A673 (cell line): Measurements from ENCODE around the gene SH3RF1. TPM values are rescaled to one million over a fixed set of nuclear protein-coding genes. Genes with fewer than 3 reads are reported as not detected.

Source experiments
- BruUV-seq: library from RNA; stranded (reverse); fragments of 400-500 nt; replicated peaks from 2 replicates; lab custom pipeline; 2021; lab: Mats Ljungman, UMichigan
- CTCF ChIA-PET: fragments of 300-600 bp; sonication (Branson Sonifier 250); formaldehyde crosslinking; loops from one replicate; lab custom pipeline; 2022; ENCODE audit warnings: antibody characterized with exemption; lab: Charles Lee
- POLR2A ChIA-PET: fragments of 300-600 bp; sonication (Branson Sonifier 250); formaldehyde crosslinking; loops from one replicate; lab custom pipeline; 2022; ENCODE audit warnings: antibody characterized with exemption; ENCODE audit not compliant: low non-redundant PET; lab: Charles Lee
- DNase-seq: peaks from one replicate; pipeline ENCODE4 v3.0.0-alpha.2; 2015; ENCODE audit warnings: low spot score
- H3K27ac ChIP-seq: fragments of 200-600 bp; sonication (generic); 2 replicates; pipeline ENCODE4 v1.5.1; 2016; ENCODE audit warnings: mixed run types, low read depth, mild to moderate bottlenecking, mixed read lengths, antibody characterized with exemption, low read length; ENCODE audit not compliant: poor library complexity, severe bottlenecking
- H3K27me3 ChIP-seq: fragments of 200-600 bp; sonication (generic); replicated peaks from 2 replicates; pipeline ENCODE4 v1.6.1; 2017; ENCODE audit warnings: mixed run types, low read depth, mild to moderate bottlenecking, mixed read lengths, antibody characterized with exemption, low read length; ENCODE audit not compliant: insufficient read depth, poor library complexity
- H3K36me3 ChIP-seq: fragments of 200-600 bp; sonication (generic); 2 replicates; pipeline ENCODE4 v1.6.1; 2016; ENCODE audit warnings: mixed run types, mild to moderate bottlenecking, mixed read lengths, antibody characterized with exemption, low read length; ENCODE audit not compliant: insufficient read depth, poor library complexity, severe bottlenecking
- H3K4me1 ChIP-seq: fragments of 200-600 bp; sonication (generic); 2 replicates; pipeline ENCODE4 v1.6.1; 2017; ENCODE audit warnings: mixed run types, mild to moderate bottlenecking, mixed read lengths, antibody characterized with exemption, low read length; ENCODE audit not compliant: insufficient read depth, poor library complexity, severe bottlenecking
- H3K4me3 ChIP-seq: fragments of 200-600 bp; sonication (generic); 2 replicates; pipeline ENCODE4 v1.5.1; 2016; ENCODE audit warnings: low read depth, mixed run types, mild to moderate bottlenecking, mixed read lengths, low read length; ENCODE audit not compliant: poor library complexity, severe bottlenecking
- H3K9me3 ChIP-seq: fragments of 200-600 bp; sonication (generic); 2 replicates; pipeline ENCODE4 v1.6.1; 2016; ENCODE audit warnings: mixed run types, low read depth, mild to moderate bottlenecking, mixed read lengths, antibody characterized with exemption, low read length; ENCODE audit not compliant: poor library complexity, severe bottlenecking
- EZH2 ChIP-seq: fragments of 200-600 bp; sonication (generic); IDR thresholded peaks from 2 replicates; pipeline ENCODE4 v1.6.1; 2017; ENCODE audit warnings: borderline replicate concordance, low read depth, mild to moderate bottlenecking, mixed read lengths, antibody characterized with exemption, low read length; ENCODE audit not compliant: poor library complexity, severe bottlenecking
- intact Hi-C: fragments of 100-400 bp; cut with micrococcal nuclease; formaldehyde crosslinking; loops from one replicate; pipeline ENCODE4 v1.10.0; 2022; ENCODE audit not compliant: unreplicated experiment
- total RNA-seq: library from RNA; stranded (reverse); gene quantifications from 2 replicates; pipeline ENCODE4 v1.2.3, GENCODE V29; 2021
- TF ChIP-seq, protein P1 (sequence below): fragments of 300-800, 200-600 bp; sonication (generic); conservative IDR thresholded peaks from 2 replicates; pipeline ENCODE4 v1.5.1; 2017; ENCODE audit warnings: low read depth, mild to moderate bottlenecking, antibody characterized with exemption, low read length, moderate library complexity, mixed read lengths

SH3RF1 gene
- total RNA-seq, 1 experiment from 2014 or later: 15.3 TPM

DNA sequence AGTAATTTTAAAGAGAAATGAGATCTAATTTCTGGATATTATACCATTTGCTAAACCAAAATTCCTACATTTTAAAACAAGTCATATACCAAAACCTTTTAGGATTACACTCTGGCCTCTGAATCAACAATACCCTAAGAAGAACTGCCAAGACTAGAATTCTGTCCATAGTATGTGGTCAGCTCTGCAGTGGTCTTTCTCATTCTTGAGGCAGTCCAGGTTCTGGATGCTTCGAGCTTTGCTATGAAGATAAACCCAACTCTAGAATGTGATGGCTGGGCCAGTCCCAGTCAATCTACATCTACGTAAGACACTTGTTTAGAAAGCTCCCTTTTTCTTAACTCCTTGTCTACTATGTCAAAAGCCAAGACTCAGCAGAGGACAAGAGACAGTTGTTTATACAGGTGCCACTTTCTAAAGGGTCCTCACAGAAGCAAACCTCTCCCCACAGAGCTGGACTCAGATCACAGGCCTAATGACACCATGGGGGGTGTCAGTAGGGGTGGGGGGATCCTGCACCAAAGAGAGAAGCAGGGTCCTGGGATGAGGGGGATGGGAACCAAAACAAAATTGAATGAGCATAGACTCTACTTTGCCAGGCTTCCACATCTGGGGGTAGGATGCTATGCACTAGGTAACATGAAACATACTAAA is 63.2 kb downstream of the SH3RF1 start:
- DNase-seq: no peak
- no peak overlapping the region for H3K4me3 ChIP-seq
- no peak for TF ChIP-seq EZH2
- TF ChIP-seq, protein P1, sequence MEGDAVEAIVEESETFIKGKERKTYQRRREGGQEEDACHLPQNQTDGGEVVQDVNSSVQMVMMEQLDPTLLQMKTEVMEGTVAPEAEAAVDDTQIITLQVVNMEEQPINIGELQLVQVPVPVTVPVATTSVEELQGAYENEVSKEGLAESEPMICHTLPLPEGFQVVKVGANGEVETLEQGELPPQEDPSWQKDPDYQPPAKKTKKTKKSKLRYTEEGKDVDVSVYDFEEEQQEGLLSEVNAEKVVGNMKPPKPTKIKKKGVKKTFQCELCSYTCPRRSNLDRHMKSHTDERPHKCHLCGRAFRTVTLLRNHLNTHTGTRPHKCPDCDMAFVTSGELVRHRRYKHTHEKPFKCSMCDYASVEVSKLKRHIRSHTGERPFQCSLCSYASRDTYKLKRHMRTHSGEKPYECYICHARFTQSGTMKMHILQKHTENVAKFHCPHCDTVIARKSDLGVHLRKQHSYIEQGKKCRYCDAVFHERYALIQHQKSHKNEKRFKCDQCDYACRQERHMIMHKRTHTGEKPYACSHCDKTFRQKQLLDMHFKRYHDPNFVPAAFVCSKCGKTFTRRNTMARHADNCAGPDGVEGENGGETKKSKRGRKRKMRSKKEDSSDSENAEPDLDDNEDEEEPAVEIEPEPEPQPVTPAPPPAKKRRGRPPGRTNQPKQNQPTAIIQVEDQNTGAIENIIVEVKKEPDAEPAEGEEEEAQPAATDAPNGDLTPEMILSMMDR: no peak
- H3K4me1 ChIP-seq: peaks cover 11% of the 10 kb centered on the region
- no peaks in the 10 kb centered on the region for H3K27me3 ChIP-seq
- H3K27ac ChIP-seq: no peak overlapping the region
- ChIA-PET POLR2A (no interaction called here), CTCF (no interaction called here)
- H3K9me3 ChIP-seq: no peaks in the 10 kb centered on the region
- H3K36me3 ChIP-seq: no peaks in the 10 kb centered on the region
- BruUV-seq: no TSS peak
- intact Hi-C loops: no loop called here

DNA sequence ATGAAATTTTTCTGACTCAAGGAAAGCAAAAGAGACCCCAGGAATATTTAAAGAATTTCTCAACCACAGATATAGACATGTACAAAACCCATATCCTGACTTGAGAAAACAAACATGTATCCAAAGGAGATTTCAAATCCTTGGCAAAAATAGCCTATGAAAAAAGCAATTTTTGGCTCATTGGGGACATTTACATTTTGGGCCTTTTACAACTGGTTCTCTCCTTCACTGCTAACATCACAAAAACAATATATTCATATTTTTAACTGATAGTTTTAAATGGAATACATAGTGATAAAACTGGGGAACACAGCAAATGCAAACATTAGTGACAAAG is 65.0 kb downstream of the SH3RF1 start:
- Histone ChIP-seq H3K27ac (no peak overlapping the region), H3K4me3 (no peak overlapping the region), H3K9me3 (no peaks in the 10 kb centered on the region), H3K4me1 (peaks cover 29% of the 10 kb centered on the region), H3K36me3 (no peaks in the 10 kb centered on the region), H3K27me3 (no peaks in the 10 kb centered on the region)
- DNase-seq: no peak
- intact Hi-C loops: no loop called here
- BruUV-seq: no TSS peak
- POLR2A ChIA-PET: no interaction called here
- CTCF ChIA-PET: no interaction called here
- TF ChIP-seq EZH2: no peak
- TF ChIP-seq, protein P1: no peak

DNA sequence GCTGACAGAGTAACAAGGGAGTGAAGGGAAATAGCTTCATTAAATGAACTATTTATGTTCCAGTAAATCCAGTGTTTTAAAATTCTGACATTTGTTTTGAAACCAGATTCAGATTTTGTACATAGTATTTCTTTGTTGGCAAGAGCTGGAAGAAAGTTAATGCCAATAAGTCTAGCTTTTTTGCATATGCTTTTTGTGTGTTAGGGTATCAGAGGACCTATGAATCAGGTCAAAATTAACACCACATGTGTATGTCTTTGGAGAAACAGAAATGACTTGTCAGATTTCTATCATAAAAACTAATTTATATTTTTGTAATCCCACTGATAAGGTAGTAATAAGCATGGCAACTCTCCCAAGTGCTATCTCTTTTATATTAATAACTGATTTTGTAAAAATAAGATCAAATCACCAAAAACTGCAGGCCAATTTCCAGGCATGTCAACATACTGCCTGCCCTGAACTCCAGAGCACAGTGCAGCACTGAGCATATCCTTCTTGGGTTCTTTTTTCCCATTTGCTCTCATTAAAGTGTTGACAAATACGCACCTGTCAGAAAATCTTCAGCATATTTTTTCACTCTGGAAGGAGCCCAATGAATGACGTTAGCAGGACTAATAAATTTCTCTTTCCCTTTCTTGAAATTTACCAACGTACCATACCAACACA is 65.5 kb downstream of the SH3RF1 start:
- Histone ChIP-seq H3K36me3 (no peaks in the 10 kb centered on the region), H3K4me3 (no peak overlapping the region), H3K27me3 (no peaks in the 10 kb centered on the region), H3K27ac (no peak overlapping the region), H3K4me1 (peaks cover 34% of the 10 kb centered on the region), H3K9me3 (no peaks in the 10 kb centered on the region)
- intact Hi-C loops: no loop called here
- TF ChIP-seq EZH2: no peak
- TF ChIP-seq, protein P1: no peak
- no peak for DNase-seq
- BruUV-seq: no TSS peak
- ChIA-PET POLR2A (no interaction called here), CTCF (no interaction called here)
